Calu3 (cell line): ENCODE measurements around the gene MYO5A. TPM values are rescaled to one million over a fixed set of nuclear protein-coding genes. Genes with fewer than 3 reads are reported as not detected.

Experiments used
- BruUV-seq: library from RNA; stranded (reverse); fragments of 400-500 nt; replicated peaks from 2 replicates; lab custom pipeline; 2021; lab: Mats Ljungman, UMichigan
- CTCF ChIA-PET: fragments of 300-600 bp; sonication (Branson Sonifier 250); formaldehyde crosslinking; loops from one replicate; lab custom pipeline; 2022; ENCODE audit warnings: antibody characterized with exemption; lab: Charles Lee
- DNase-seq: peaks from one replicate; pipeline ENCODE4 v3.0.0; 2022
- H3K27ac Mint-ChIP-seq: one replicate; pipeline ENCODE4 v1.8.0; 2022; ENCODE audit warnings: mixed read lengths; ENCODE audit not compliant: unreplicated experiment
- H3K27me3 Mint-ChIP-seq: one replicate; pipeline ENCODE4 v1.8.0; 2022; ENCODE audit warnings: mixed read lengths; ENCODE audit not compliant: unreplicated experiment
- H3K36me3 Mint-ChIP-seq: one replicate; pipeline ENCODE4 v1.8.0; 2022; ENCODE audit warnings: mild to moderate bottlenecking, moderate library complexity, mixed read lengths; ENCODE audit not compliant: insufficient read depth, unreplicated experiment
- H3K4me1 Mint-ChIP-seq: one replicate; pipeline ENCODE4 v1.8.0; 2022; ENCODE audit warnings: mild to moderate bottlenecking, low read depth, mixed read lengths; ENCODE audit not compliant: unreplicated experiment
- H3K4me3 Mint-ChIP-seq: one replicate; pipeline ENCODE4 v1.8.0; 2022; ENCODE audit warnings: mild to moderate bottlenecking, low read depth, moderate library complexity, mixed read lengths; ENCODE audit not compliant: unreplicated experiment
- H3K9me3 Mint-ChIP-seq: one replicate; pipeline ENCODE4 v1.8.0; 2022; ENCODE audit warnings: low read depth, mixed read lengths; ENCODE audit not compliant: unreplicated experiment
- intact Hi-C: fragments of 100-400 bp; cut with micrococcal nuclease; formaldehyde crosslinking; loops from one replicate; pipeline ENCODE4 v1.10.0; 2022; ENCODE audit not compliant: unreplicated experiment
- total RNA-seq: library from RNA; stranded (reverse); gene quantifications from 2 replicates; pipeline ENCODE4 v1.2.3, GENCODE V29; 2022
- TF ChIP-seq, protein P1 (sequence below): fragments of 200-600 bp; IDR thresholded peaks from one replicate; pipeline ENCODE4 v1.8.0; 2022; ENCODE audit warnings: antibody characterized with exemption; ENCODE audit not compliant: unreplicated experiment

Gene MYO5A
- total RNA-seq, 1 experiment from 2014 or later = 6.1 TPM

DNA sequence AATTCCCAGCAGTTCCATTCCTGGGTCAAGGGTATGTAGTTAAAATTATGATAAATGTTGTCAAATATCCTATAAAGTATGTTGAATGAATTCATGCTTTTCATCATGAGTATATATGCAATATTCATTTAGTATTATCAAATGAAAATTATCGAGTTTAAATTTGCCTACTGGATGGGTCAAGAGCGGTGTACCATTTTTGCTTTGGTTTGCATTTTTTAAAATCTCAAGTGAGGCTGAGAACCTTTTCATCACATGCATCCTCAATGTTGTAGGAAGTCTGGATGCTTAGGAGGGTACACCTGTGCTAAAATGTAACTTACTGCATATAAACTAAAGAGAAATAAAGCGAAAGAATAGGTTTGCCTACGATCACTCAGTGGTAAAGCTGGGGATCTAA, 137.6 kb downstream of the MYO5A start:
- Mint-ChIP-seq H3K4me3 (no peak overlapping the region), H3K4me1 (no peaks in the 10 kb centered on the region), H3K27me3 (no peaks in the 10 kb centered on the region), H3K9me3 (no peaks in the 10 kb centered on the region), H3K27ac (no peak overlapping the region), H3K36me3 (no peaks in the 10 kb centered on the region)
- no TSS peak for BruUV-seq
- TF ChIP-seq, protein P1, sequence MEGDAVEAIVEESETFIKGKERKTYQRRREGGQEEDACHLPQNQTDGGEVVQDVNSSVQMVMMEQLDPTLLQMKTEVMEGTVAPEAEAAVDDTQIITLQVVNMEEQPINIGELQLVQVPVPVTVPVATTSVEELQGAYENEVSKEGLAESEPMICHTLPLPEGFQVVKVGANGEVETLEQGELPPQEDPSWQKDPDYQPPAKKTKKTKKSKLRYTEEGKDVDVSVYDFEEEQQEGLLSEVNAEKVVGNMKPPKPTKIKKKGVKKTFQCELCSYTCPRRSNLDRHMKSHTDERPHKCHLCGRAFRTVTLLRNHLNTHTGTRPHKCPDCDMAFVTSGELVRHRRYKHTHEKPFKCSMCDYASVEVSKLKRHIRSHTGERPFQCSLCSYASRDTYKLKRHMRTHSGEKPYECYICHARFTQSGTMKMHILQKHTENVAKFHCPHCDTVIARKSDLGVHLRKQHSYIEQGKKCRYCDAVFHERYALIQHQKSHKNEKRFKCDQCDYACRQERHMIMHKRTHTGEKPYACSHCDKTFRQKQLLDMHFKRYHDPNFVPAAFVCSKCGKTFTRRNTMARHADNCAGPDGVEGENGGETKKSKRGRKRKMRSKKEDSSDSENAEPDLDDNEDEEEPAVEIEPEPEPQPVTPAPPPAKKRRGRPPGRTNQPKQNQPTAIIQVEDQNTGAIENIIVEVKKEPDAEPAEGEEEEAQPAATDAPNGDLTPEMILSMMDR = no peak
- intact Hi-C loops = no loop called here
- no peak for DNase-seq
- CTCF ChIA-PET = no interaction called here

DNA sequence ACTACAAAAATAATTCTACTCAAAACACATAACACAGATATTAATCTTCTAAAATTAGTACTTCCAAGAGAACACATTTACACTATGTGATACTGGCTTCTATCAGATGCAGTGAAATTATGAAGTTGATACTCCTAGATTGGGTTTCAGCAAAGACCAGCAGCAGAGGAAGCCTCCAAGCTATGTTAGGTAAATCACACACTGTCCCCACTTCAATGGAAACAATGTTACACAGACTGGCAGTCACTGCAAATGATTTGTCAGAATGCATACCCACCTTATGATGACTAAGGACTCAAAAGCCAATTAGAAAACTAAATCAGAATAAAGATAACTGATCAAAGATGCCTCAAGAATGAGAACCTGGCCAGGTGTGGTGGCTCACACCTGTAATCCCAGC, 143.0 kb downstream of the MYO5A start:
- DNase-seq = no peak
- no peak overlapping the region for H3K4me3 Mint-ChIP-seq
- TF ChIP-seq, protein P1 = no peak
- H3K36me3 Mint-ChIP-seq = no peaks in the 10 kb centered on the region
- H3K27me3 Mint-ChIP-seq = no peaks in the 10 kb centered on the region
- no peaks in the 10 kb centered on the region for H3K9me3 Mint-ChIP-seq
- intact Hi-C loops = no loop called here
- no peak overlapping the region for H3K27ac Mint-ChIP-seq
- CTCF ChIA-PET = no interaction called here
- BruUV-seq = no TSS peak
- no peaks in the 10 kb centered on the region for H3K4me1 Mint-ChIP-seq

DNA sequence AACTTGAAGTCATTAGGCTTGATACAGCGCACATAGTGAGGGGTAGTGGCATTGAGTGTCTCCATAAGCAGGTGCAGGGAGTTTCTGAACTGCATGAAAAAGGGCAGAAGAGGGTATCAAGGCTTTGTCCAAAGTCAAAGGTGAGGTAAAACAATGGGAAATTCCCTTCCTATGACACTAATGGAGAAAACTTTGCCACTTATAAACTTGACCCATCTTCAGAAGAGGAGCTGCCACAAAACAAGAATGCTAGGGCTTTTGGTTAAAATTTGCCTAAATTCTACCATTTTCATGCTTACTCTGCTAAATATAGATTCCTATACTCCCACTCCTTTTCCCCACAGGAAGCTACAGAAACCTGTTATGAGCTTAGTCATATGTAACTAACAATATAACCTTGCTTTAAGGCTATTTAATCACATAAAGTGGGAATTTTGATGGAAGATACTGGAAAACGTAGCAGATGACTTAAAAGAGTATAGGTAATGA, 145.5 kb downstream of the MYO5A start:
- TF ChIP-seq, protein P1 = no peak
- Mint-ChIP-seq H3K27me3 (no peaks in the 10 kb centered on the region), H3K4me1 (no peaks in the 10 kb centered on the region), H3K27ac (no peak overlapping the region), H3K4me3 (no peak overlapping the region), H3K9me3 (no peaks in the 10 kb centered on the region), H3K36me3 (no peaks in the 10 kb centered on the region)
- BruUV-seq = no TSS peak
- DNase-seq = no peak
- intact Hi-C loops = no loop called here
- CTCF ChIA-PET = no interaction called here

DNA sequence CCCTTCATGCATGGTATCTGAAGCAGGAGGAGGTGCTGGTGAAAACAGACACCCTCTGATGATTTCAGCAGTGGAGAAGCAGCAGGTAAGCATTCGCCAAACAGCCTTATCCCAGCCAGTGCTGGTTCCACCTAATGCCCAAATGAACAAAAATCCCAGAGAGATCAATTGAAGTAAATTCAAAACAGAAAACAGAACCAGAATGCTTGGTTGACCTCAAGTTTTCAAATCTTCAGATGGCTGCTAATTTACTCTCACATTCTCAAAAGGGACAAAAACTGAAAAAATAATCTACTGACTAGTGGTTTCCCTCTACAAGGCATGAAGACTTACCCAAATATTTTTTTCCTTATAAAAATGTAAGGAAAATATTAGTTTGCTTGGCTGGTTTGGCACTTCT, 146.0 kb downstream of the MYO5A start:
- TF ChIP-seq, protein P1 = no peak
- intact Hi-C loops = no loop called here
- Mint-ChIP-seq H3K27ac (no peak overlapping the region), H3K4me3 (no peak overlapping the region), H3K36me3 (no peaks in the 10 kb centered on the region), H3K27me3 (no peaks in the 10 kb centered on the region), H3K9me3 (no peaks in the 10 kb centered on the region), H3K4me1 (no peaks in the 10 kb centered on the region)
- no peak for DNase-seq
- CTCF ChIA-PET = no interaction called here
- BruUV-seq = no TSS peak
